Left renal cortex interstitium (tissue), 4 donors: ENCODE results near the gene UNC80. TPM values are rescaled to one million over a fixed set of nuclear protein-coding genes. Genes with fewer than 3 reads are reported as not detected.

ENCODE experiments used
- DNase-seq, 4 donors: peaks; one replicate each; pipeline ENCODE4 v3.0.0-alpha.2; 2013; ENCODE audit warnings: low read depth in 4 of 4, low spot score in 2 of 4, missing footprints in 1 of 4
- polyA plus RNA-seq, 4 donors: library from polyadenylated mRNA; unstranded; fragments of 120-200 nt; gene quantifications; one replicate each; pipeline ENCODE4 v1.2.1, GENCODE V29; 2013; ENCODE audit not compliant: insufficient read length in 4 of 4

UNC80 gene
- polyA plus RNA-seq, 4 donors: 1.1 to 2.8 (median 1.8) TPM

DNA sequence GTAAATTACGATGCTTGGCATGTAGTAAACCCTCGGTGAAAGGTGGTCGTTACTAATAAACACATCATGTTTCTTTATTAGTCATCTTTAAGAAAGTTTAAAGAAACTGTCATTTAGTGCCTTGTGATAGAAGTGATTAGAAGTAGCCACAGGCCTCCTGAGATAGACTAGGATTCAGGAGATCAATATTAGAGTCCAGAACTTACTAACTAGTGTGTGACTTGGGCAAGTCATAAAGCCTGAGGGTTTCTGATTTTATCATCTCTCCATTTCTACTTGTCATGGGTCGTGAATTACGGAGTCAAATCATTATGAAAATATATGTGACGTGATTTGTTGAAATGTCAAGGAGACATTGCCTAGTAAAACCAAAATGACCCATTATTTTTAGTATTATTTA is 237.5 kb downstream of the UNC80 start:
- DNase-seq: no peak

- DNase-seq: no peak
Measured at GRCh38 chr2:210009896-210010295, 238.3 kb downstream of the UNC80 start.

DNA sequence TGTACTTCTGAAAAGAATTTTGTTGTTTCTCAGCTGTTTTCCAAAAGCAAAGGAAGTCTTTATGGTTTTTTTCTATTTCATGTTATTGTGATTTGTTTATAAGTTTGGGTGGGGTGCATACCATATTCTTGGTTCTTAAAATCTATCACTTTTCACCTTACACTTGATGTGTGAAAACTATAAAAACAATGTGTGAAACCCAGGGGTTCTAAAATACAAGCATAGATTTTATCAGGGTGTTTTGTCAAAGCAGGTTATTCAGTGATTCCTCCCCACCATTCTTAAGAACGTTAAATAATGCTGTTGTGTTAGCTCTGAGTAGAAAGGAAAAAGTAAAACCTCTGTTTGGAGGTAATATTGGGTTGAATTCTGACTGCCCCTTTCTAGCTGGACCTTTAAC is 248.5 kb downstream of the UNC80 start:
- no peak for DNase-seq

DNA sequence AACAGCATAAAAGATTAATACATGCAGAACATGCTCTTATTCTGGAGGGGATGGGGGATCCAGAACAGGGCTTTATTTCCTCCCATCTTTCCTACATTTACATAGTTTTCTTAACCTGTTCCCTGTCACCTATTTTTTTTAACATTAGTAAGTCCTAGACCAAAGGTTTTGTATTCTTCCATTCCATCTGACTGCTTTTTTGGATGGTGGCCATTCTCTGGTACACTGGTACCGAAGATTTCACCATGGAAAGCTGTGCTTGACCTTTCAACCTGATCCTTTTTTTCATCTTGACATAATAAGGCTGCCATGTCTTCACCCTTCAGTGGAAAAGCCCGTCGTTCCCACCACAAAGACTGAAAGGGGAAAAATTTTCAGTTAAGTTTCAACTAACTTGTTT is 251.2 kb downstream of the UNC80 start:
- no peak for DNase-seq

GRCh38 chr2:210027608-210028007 is 256.0 kb downstream of the UNC80 start:
- DNase-seq: no peak

- no peak for DNase-seq
Measured at GRCh38 chr2:210028178-210028577, 256.5 kb downstream of the UNC80 start.

GRCh38 chr2:210034087-210034683 is 262.6 kb downstream of the UNC80 start:
- DNase-seq: no peak

DNA sequence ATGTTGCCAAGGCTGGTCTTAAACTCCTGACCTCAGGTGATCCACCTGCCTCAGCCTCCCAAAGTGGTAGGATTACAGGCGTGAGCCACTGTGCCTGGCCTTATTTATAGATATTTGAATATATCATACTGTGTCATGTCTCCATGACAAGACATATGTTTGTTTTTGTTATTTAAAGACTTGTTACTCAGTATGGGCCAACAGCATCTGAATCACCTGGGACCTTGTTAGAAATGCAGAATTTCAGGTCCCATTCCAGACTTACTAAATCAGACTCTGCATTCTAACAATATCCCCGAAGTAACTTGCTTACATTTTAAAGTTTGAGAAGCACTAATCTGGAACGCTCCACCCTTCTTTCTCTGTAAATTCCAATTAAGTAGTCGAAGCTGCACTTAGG is 264.0 kb downstream of the UNC80 start:
- no peak for DNase-seq

- no peak for DNase-seq
Measured at GRCh38 chr2:210038078-210038477, 266.4 kb downstream of the UNC80 start.

- DNase-seq: no peak
Measured at GRCh38 chr2:210046851-210047500, 275.3 kb downstream of the UNC80 start.

Other genes starting within 250 kb of the UNC80 start
- gene RPE, start 230.8 kb downstream of the UNC80 start, polyA plus RNA-seq: 10 to 100 TPM; 55.9 to 62.9 (median 59.2) TPM